Fibroblast of skin of left biceps (primary cell): ENCODE measurements around the gene EARS2.
"Not testable (repeated sequence)": the region's sequence is repeated elsewhere in the genome, so short reads cannot be mapped to it uniquely, and the experiment has no call there.

Experiments used
- DNase-seq, 2 experiments: peaks; one replicate each; pipeline ENCODE4 v3.0.0-alpha.2; 2013; ENCODE audit warnings: low read depth in 2 of 2

The EARS2 gene

DNA sequence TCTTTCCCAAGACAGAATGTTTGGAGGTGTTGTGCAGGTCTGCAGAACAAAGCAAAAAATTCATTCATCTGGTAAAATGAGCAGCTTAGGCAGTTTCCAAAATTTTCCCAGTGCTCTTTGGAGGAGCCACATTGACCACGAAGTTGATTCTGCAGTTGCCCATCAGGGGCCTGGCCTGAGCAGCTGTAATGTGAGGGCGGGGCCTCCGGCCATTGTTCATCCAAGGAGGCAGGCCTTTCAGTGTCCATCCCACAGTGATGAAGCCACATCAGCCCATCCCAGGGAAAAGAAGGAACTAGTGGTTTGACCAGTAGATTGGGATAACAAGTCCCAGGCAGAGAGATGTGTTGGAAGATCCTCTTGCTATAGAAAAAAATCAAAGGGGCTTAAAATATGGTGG is 10.5 kb upstream of the EARS2 start:
- DNase-seq, result no peak

DNA sequence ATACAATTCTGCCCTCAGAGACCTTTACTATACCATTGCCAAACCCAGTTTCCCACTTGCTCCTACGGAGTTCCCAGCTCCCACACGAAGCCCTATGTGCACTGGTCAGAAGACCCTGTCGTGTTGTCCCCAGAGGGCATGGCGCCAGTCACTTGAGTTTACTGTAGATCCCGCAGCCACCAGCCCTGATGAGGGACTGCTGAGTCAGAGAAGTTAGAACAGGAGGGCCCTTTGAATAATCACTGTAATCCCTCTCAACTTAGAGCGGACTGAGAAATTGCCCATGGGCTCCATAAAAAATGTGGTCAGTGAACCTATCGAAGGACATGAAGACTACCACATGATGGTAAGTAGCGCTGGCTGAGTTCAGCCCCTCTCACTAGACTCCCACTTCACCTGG is 9.6 kb upstream of the EARS2 start:
- DNase-seq, result no peak

DNA sequence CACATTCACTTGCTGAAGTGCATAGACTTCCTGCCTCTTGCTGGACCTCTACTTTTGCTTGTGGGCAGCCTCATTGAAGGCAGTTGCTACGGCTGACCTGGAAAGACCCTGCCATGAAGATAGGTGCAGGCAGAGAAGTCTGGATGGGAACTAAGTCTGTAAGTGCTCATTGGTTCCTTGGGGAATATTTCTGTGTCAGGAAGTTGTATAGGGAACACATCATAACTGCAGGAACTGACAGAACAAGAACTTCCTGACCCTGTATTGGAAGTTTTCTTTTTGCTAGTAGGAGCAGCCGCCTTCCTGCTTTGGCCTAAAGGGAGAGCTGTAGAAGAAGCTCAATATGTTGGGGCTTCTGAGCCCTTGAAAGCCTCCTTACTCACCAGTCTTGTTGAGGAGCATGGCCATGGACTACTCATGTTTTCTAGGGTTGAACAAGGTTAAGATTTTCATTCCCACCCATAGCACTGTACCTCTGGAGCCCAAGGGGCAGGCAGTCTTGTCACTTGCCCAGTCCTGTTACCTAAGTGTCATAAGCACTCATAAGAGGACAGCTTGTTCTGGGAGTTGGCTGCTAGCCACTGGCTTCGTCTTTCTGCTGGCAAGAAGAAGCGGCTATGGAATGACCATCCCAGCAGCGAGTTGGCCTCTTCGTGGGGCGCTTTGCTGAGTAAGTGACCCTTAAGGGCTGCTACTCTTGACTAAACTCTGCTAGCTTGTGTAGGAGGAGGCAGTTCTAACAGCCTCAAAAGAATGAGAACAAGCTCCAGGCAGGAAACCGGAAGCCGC is 7.6 kb upstream of the EARS2 start:
- no peak for DNase-seq

DNA sequence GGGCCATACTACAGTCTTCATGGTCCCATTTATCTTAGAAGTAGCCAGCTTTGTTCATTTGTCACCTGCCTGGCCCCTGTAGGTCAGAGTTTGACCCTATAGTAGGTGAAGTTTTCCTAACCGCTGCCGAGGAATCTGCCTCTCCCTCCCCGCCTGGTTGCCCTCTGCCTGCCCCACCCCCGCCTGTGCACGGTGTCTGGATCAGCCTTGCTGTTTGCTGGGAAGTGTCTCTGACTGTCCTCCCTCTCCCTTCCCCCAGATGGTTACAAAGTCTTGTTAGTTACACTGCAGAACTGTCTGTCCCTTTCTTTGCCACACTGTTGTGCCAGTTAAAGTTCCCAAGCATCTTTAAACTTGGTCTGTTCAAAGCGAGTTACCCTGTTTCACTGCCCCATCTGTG is 6.0 kb upstream of the EARS2 start:
- DNase-seq, result no peak

DNA sequence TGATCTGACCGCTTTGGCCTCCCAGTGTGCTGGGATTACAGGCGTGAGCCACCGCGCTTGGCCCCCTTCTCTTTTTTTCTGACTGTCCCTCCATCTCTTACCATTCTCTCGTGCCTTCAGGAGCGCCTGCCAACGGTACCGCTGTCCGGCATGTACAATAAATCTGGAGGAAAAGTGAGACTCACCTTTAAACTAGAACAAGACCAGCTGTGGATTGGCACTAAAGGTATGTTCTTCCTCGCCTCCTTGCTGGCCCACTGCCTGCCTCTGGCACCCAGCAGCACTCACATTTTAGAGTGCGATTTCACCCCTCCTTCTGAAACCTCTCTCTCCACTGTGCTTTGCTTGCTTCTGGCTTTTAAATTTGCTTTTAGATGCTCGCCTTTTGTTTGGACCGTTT is 5.4 kb upstream of the EARS2 start:
- DNase-seq, result no peak

DNA sequence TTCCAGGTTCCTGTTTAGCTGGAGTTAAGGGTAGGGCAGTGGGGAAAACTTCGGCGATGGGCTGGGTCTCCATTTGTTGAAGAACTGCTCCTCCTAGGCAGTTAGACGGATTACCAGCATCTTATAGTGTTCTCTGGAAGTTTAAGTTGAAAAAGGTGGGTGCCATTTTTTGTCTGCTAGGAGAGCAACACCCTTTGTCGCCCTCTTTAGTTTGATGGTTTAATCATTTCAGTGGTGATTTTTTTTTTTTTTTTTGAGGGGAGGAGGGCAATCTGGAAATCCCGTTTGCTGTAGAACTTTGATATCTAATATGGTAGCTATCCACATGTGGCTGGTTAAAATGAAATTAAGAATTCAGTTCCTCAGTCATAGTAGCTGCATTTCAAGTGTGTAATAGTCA is 4.4 kb upstream of the EARS2 start:
- DNase-seq, result no peak

DNA sequence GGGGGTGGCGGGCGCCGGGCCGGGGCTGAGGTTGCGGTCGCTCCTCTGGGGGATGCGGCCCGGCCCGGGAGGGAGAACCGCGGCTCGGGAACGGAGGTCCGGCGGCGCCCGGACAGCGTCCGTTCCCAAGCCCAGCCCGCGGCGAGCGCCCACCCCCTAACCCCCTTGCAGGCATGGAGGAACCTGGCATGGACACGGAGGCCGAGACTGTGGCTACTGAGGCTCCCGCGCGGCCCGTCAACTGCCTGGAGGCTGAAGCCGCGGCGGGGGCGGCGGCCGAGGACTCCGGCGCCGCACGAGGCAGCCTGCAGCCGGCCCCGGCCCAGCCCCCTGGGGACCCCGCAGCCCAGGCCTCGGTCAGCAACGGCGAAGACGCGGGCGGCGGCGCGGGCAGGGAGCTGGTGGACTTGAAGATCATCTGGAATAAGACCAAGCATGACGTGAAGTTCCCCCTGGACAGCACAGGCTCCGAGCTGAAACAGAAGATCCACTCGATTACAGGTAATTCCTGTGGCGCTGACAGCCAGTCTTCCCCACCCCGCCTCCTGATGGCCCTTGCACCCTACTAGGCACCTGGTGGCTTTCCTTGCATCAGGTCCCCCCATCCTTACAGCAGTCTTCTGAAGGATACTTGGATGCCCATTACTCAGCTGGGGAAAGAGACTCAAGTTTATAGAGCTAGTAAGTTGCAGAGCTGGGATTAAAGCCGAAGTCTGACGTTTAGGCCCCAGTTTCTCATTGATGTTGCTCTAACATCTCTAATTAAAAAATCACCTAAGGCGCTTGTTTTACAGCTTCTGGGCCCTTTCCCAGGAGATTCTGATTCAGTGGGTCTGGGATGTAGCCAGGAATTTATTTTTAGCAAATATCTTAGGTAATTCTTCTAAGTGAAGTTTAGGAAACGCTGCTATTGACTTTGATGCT is 891 bp upstream of the EARS2 start:
- DNase-seq, result no peak

DNA sequence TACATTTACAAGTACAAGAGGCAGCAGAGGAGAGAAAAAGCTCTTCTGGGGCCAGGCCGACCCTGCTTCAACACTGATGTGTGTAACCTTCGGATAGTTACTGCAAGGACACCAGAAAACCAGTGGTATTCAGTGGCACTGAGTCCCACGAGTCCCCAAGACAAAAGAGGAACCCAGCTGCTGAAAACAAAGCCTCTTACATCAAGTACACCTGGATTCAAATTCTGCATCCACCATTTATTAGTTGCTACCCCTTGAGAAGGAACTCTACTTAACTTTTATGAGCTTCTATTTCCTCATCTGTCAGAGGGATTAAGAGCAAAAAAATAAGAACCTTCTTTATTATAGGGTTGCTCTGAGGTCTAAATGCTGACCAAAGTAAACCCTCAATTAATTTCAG is 2.6 kb downstream of the EARS2 start:
- no peak for DNase-seq

DNA sequence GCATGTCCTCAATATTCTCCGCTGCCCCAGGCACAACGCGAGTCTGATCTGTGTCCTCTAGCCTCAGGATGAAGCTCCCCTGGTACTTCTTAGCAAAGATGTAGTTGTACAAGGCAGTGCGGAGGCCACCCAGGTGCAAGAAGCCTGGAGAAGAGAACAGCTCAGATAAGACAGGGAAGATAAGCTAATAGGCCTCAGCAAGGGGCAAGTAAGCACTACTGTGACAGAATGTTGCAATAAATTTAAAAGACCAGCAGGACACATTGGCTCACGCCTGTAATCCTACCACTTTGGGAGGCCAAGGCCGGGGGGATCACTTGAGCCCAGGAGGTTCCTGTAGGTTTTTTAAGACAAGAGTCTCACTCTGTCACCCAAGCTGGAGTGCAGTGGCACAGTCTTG is 5.0 kb downstream of the EARS2 start:
- DNase-seq, result no peak

DNA sequence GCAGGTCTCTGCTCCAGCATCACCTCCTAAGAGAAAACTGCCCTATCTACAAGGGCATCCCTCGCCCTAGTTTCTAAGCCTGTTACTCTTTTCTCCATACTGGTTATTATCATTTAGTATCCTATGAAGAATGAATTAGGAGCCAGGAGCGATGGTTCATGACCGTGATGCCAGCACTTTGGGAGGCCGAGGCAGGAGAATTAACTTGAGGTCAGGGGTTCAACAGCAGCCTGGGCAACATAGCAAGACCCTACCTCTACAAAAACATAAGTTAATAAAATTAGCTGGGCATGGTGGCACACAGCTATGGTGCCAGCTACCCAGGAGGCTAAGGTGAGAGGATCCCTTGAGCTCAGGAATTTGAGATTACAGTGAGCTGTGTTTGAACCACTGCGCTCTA is 7.2 kb downstream of the EARS2 start:
- no peak for DNase-seq

DNA sequence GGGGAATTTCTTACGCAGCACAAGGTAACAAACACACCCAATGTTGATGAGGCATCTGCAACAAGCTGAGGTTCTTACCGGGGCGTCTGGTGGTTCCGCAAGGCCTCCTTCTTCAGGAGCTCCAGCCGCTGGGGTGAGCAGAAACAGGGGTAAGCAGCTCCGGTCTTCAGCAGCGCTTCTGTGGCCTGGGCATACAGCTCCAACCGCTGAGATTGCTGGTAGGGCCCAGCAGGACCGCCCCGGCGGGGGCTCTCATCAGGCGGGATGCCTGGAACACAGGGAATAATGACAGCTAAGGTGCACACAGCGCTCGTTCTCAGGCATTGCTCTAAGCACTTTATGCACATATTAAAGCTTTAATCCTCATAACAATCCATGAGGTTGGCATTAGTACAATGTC is 12.7 kb downstream of the EARS2 start:
- DNase-seq, result no peak

DNA sequence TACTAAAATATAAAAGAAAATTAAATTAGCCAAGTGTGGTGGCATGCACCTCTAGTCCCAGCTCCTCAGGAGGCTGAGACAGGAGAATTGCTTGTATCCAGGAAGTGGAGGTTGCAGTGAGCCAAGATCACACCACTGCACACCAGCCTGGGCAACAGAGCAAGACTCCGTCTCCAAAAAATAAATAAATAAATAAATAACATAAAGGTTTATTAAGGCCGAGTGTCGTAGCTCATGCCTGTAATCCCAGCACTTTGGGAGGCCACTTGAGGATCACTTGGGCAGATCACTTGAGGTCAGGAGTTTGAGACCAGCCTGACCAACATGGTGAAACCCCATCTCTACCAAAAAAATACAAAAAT is 16.4 kb downstream of the EARS2 start:
- DNase-seq, result not testable (repeated sequence)

DNA sequence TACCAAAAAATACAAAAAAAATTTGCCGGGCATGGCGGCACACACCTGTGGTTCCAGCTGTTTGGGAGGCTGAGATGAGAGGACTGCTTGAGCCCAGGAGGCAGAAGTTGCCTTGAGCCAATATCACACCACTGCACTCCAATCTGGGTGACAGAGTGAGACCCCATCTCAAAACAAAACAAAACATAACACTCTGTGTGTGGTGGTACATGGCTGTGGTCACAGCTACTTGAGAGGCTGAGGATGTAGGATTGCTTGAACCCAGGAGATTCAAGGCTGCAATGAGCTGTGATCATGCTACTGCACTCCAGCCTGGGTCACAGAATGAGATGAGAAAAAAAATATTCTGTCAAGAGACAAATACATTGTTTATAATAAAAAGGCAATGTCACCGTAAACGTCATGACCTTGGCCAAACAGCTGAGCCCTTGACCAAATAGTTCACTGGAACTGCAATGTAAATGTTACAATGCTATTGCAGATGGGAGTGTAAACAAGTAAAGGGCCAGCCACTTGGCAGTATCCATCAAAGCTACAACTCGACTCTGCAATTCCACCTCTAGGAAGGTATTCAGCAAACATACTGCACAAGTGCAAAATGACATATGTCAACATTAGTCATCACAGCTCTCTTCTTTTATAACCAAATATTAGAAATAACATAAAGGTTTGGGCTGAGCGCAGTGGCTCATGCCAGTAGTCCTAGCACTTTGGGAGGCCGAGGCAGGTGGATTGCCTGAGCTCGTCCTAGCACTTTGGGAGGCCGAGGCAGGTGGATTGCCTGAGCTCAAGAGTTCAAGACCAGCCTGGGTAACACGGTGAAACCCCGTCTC is 16.9 kb downstream of the EARS2 start:
- no peak for DNase-seq

DNA sequence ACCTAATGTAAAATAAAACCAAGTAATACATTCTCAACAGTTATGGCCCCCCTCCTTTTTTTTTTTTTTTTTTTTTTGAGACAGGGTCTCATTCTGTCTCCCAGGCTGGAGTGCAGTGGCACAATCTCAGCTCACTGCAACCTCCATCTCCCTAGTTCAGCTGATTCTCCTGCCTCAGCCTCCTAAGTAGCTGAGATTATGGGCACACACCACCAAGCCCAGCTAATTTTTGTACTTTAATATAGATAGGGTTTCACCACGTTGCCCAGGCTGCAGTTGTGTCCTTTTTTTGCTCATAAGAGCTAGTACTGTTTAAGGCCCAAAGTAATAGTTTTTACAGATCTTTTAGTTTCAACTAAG is 18.3 kb downstream of the EARS2 start:
- DNase-seq, result no peak

DNA sequence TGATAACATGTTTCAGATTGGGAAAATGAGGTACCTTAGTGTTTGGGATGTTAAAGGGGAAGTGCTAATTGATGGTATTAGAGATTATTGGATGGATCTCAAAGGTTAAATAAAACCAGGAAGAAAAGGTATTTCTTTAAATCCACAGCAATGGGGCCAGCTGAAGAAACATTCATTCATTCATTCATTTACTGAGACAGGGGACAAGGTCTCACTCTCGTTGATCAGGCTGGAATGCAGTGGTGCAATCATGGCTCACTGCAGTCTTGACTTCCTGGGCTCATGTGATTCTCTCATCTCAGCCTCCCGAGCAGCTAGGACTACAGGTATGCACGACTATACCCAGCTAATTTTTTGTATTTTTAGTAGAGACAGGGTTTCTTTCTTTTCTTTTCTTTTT is 19.8 kb downstream of the EARS2 start:
- no peak for DNase-seq

DNA sequence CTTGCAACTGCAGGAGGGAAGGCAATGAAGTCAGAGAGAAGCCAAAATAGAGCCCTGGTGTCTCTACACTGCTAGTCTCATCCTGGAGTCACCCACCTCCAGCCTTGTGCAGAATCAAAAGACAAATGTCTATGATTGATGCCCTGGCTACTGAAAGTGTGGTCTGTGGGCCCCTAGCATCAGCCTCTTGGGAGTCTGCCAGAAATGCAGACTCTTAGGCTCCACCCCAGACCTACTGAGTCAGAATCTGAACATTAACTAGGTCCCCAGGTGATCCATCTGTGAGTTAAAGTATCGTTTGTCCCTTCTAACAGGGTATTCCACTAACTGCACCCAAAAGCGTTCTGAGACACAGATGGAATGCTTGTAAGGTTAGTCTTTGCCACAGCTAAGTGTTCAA is 21.2 kb downstream of the EARS2 start:
- DNase-seq, result no peak

DNA sequence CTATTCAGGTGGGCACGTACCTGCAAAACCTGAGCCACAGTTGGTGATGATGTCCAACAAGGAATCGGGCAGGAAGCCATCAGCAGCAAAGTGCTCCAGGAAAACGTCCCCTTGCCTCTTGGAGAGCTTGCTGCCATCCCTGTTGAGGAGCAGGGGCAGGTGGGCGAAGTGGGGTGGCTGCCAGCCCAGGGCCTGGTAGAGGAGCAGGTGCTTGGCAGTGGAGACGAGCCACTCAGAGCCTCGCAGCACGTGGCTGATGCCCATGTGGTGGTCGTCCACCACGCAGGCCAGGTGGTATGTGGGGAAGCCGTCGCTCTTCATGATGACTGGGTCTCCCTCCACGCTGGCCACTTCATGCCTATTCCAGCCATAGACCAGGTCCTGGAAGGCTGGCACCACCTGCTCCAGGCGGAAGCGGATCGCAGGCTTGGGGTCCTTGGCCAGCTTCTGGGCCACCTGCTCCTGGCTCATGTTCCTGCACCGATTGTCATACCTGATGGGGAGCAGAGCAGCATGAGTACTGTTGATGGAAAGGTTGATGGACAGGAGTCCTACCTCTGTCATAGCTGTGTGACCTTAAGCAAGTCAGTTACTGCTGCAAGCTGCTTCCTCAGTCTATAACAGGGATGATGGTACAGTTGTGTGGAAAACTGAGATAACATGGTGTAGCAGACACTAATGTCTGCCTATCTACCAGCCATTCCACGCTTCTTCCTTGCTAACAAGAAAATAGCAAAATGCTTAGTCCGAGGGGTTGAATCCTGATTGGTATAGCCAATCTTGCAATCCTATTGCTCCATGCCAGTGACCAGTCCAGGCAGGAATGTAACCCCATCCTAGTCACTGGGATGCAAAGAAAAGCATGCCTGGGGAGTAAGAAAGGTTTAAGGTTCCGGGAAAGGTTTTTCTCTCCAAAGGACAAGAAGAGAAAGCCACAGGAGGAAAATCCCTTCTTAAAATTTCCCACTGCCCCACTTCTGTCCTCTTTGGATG is 22.0 kb downstream of the EARS2 start:
- no peak for DNase-seq

DNA sequence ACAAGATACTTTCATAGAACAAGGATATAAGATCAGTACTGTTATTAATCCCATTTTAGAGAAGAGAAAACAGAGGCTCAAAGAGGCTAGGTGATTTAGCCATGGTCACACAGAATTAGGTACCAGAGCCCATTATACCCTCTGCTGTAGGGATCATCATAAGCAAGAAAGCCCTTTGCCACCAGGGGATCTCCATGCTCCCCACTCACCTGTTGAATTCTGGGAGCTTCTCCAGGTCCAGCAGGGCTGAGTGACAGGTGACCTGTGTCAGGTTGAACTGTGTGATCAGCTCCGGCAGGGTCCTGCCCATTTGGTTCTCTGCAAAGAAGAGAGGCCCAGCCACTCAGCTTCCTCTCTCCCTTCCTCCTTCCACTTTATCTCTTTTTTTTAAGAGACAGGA is 24.7 kb downstream of the EARS2 start:
- DNase-seq, result no peak

DNA sequence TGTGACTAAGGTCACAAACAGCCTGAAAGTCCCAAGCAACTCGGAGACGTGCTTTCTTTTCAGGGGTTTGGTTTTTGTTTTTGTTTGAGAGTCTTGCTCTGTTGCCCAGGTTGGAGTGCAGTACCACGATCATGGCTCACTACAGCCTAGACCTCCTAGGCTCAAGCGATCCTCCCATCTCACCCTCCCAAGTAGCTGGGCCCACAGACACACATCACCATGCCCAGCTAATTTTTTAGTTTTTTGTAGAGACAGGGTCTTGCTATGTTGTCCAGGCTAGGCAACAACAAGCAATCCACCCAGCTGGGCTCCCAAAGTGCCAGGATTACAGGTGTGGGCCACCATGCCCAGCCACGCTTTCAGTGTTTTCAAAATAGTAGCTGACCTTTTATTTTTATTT is 27.1 kb downstream of the EARS2 start:
- DNase-seq, result no peak

DNA sequence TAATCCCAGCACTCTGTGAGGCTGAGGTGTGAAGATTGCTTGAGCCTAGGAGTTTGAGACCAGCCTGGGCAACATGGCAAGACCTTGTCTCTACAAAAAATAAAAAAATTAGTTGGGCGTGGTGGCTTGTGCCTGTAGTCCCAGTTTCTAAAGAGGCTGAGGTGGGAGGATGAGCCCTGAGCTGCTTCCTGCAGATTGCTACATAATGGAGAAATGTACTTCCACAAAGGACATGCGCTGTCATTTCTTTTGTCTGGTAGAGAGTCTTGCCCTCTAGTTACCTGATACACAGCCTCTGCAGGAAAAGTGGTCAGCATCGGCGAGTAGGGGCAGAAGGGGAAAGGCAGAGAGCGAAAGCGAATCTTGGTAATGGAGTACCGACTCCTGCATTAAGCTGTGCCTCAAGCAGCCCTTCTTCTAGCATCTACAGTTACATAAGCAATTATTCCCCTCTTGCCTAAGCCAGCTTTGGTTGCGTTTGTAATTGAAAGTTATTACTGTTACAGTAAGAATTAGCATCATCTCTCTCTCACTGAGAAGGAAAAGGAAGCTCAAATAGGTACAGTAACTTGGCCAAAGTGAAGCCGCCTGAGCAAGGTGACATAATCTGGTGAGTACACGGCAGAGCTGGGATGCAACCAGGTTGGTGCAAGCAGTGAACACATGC is 28.4 kb downstream of the EARS2 start:
- no peak for DNase-seq
